DOHH2 (cell line): ENCODE data around the gene FXN.

Source experiments
- CTCF ChIP-seq: fragments of 200-600 bp; sonication (generic); IDR thresholded peaks from one replicate; pipeline ENCODE4 v1.5.1; 2014; ENCODE audit warnings: antibody characterized with exemption, mild to moderate bottlenecking, low read depth, low read length; ENCODE audit not compliant: poor library complexity, severe bottlenecking
- EZH2phosphoT487 ChIP-seq: fragments of 200-600 bp; sonication (generic); IDR thresholded peaks from 2 replicates; pipeline ENCODE4 v1.6.1; 2017; ENCODE audit warnings: borderline replicate concordance, mild to moderate bottlenecking, antibody characterized with exemption, low read length, moderate library complexity, mixed read lengths

GRCh38 chr9:69078069-69078468 is 42.5 kb downstream of the FXN start:
- TF ChIP-seq CTCF (no peak), EZH2phosphoT487 (no peak)
